Activated T-cell treated with anti-CD3 and anti-CD28 coated beads, Interleukin-2, amount 50 U/mL, for 72 hours (primary cell): Measurements from ENCODE around the gene GNAI2. TPM values are rescaled to one million over a fixed set of nuclear protein-coding genes. Genes with fewer than 3 reads are reported as not detected.

ENCODE experiments used
- ATAC-seq, 2 donors: fragments of 150-1000 bp; cut with Tn5 transposase; replicated peaks in 1 of 2; 2 replicates each; pipeline ENCODE4 v1.10.0; 2021; ENCODE audit warnings: moderate library complexity in 2 of 2, mild to moderate bottlenecking in 1 of 2
- DNase-seq, 2 donors: peaks; one replicate each; pipeline ENCODE4 v3.0.0; 2021 to 2022; ENCODE audit warnings: mixed read lengths in 1 of 2
- H3K27ac Mint-ChIP-seq: one replicate; pipeline ENCODE4 v1.8.0; 2022; ENCODE audit warnings: mild to moderate bottlenecking, moderate library complexity, mixed read lengths
- H3K27me3 Mint-ChIP-seq: one replicate; pipeline ENCODE4 v1.8.0; 2022; ENCODE audit warnings: low read depth, mixed read lengths
- H3K36me3 Mint-ChIP-seq, 2 donors: one replicate each; pipeline ENCODE4 v1.8.0; 2022; ENCODE audit warnings: mixed read lengths in 2 of 2, mild to moderate bottlenecking in 1 of 2; ENCODE audit not compliant: insufficient read depth in 2 of 2
- H3K4me1 Mint-ChIP-seq: one replicate; pipeline ENCODE4 v1.8.0; 2022; ENCODE audit warnings: low read depth, mixed read lengths
- H3K4me3 Mint-ChIP-seq, 2 donors: one replicate each; pipeline ENCODE4 v1.8.0; 2022; ENCODE audit warnings: mild to moderate bottlenecking in 2 of 2, mixed read lengths in 2 of 2, moderate library complexity in 2 of 2
- H3K9me3 Mint-ChIP-seq, 2 donors: one replicate each; pipeline ENCODE4 v1.8.0; 2022; ENCODE audit warnings: mixed read lengths in 2 of 2
- total RNA-seq, 2 donors: library from RNA; stranded (reverse); gene quantifications; one replicate each; pipeline ENCODE4 v1.2.3, GENCODE V29; 2022

Gene GNAI2
- total RNA-seq, 2 donors from 2014 or later, result 263 to 272 TPM

GRCh38 chr3:50245831-50246516 is 10.0 kb downstream of the GNAI2 start:
- peaks cover 4 to 10% of the 10 kb centered on the region in 2 donors for H3K36me3 Mint-ChIP-seq
- no peaks in the 10 kb centered on the region for H3K9me3 Mint-ChIP-seq
- H3K27me3 Mint-ChIP-seq, result no peaks in the 10 kb centered on the region
- peak overlapping the region; percentile 93 for H3K27ac Mint-ChIP-seq
- ATAC-seq, result peak; percentile 79 to 81
- peaks cover 88% of the 10 kb centered on the region for H3K4me1 Mint-ChIP-seq
- H3K4me3 Mint-ChIP-seq, result peak overlapping the region; percentile 83 to 94
- DNase-seq, result peak; percentile 95 to 98

- H3K27ac Mint-ChIP-seq, result peak overlapping the region; percentile 93
- no peaks in the 10 kb centered on the region for H3K9me3 Mint-ChIP-seq
- peak; percentile 85 to 86 for ATAC-seq
- peak overlapping the region; percentile 83 to 94 for H3K4me3 Mint-ChIP-seq
- peaks cover 8 to 13% of the 10 kb centered on the region in 2 donors for H3K36me3 Mint-ChIP-seq
- DNase-seq, result peak; percentile 84 to 90
- no peaks in the 10 kb centered on the region for H3K27me3 Mint-ChIP-seq
- H3K4me1 Mint-ChIP-seq, result peaks cover 88% of the 10 kb centered on the region
Observed at GRCh38 chr3:50246517-50246954, 10.5 kb downstream of the GNAI2 start.

- Mint-ChIP-seq H3K4me1 (peaks cover 73% of the 10 kb centered on the region), H3K27ac (peak overlapping the region; percentile 88), H3K9me3 (no peaks in the 10 kb centered on the region), H3K4me3 (peak overlapping the region; percentile 42 to 52), H3K36me3 (peaks cover 10 to 15% of the 10 kb centered on the region in 2 donors), H3K27me3 (no peaks in the 10 kb centered on the region)
- no peak for ATAC-seq
- DNase-seq, result no peak
Observed at GRCh38 chr3:50248387-50248786, 12.4 kb downstream of the GNAI2 start.

- Mint-ChIP-seq H3K9me3 (no peaks in the 10 kb centered on the region), H3K27me3 (no peaks in the 10 kb centered on the region), H3K27ac (no peak overlapping the region), H3K36me3 (peaks cover 8 to 15% of the 10 kb centered on the region in 2 donors), H3K4me1 (peaks cover 67% of the 10 kb centered on the region), H3K4me3 (no peak overlapping the region)
- no peak for ATAC-seq
- no peak for DNase-seq
Observed at GRCh38 chr3:50249457-50249856, 13.5 kb downstream of the GNAI2 start.

DNA sequence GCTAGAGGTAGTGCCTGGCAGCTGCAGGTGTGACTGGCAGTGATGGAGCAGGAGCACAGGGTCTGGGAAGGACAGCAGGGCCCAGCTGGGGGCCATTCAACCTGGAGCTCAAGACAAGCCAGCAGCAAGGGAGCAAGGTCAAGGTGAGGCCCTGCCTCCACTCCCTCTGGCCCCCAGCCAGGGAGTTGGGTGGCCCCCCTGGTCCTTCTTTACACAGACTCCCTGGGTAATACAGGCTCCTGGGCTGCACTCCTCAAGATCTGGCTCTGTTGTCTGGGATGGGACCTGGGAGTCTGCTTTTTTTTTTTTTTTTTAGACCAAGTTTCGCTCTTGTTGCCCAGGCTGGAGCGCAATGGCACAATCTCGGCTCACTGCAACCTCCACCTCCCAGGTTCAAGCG is 14.5 kb downstream of the GNAI2 start:
- Mint-ChIP-seq H3K27ac (peak overlapping the region; percentile 92), H3K4me3 (peak overlapping the region in 1 of 2 donors; percentile 33)

DNA sequence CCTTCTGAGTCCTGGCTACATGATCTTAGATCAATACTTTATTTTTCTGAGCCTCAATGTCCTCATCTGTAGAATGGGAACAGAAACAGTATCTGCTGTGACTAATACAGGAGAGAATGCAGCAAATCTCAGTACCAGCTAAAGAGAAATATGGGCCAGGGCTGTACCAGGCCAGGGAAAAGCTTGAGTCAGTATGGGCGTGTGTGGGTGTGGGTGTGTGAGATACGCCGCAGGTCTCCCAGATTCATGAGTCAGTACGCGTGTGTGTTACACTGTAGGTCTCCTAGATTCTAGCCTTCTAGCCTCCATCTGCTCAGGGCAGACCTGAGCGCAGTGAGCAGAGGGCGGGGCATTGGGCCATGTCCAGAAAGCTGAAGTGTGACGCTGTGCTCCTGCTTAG is 15.2 kb downstream of the GNAI2 start:
- Mint-ChIP-seq H3K27me3 (no peaks in the 10 kb centered on the region), H3K4me3 (peak overlapping the region; percentile 29 to 49), H3K27ac (peak overlapping the region; percentile 92), H3K36me3 (peaks cover 8 to 15% of the 10 kb centered on the region in 2 donors), H3K4me1 (peaks cover 49% of the 10 kb centered on the region), H3K9me3 (no peaks in the 10 kb centered on the region)
- ATAC-seq, result peak; percentile 21 to 37
- peak in 1 of 2 donors; percentile 54 for DNase-seq

More for the DNA sequence above, 14.5 kb downstream of the GNAI2 start:
- Mint-ChIP-seq H3K9me3 (no peaks in the 10 kb centered on the region), H3K4me1 (peaks cover 56% of the 10 kb centered on the region), H3K27me3 (no peaks in the 10 kb centered on the region), H3K36me3 (peaks cover 8 to 15% of the 10 kb centered on the region in 2 donors)
- ATAC-seq (no peak), DNase-seq (no peak)

- Mint-ChIP-seq H3K4me3 (no peak overlapping the region), H3K27ac (no peak overlapping the region), H3K36me3 (peaks cover 19 to 20% of the 10 kb centered on the region in 2 donors), H3K9me3 (peaks cover 0 to 3% of the 10 kb centered on the region in 2 donors), H3K27me3 (no peaks in the 10 kb centered on the region), H3K4me1 (peaks cover 39% of the 10 kb centered on the region)
- no peak for DNase-seq
- no peak for ATAC-seq
Observed at GRCh38 chr3:50254577-50255250, 18.7 kb downstream of the GNAI2 start.

GRCh38 chr3:50255251-50255615 is 19.2 kb downstream of the GNAI2 start:
- H3K27me3 Mint-ChIP-seq, result no peaks in the 10 kb centered on the region
- no peak overlapping the region for H3K27ac Mint-ChIP-seq
- peaks cover 0 to 3% of the 10 kb centered on the region in 2 donors for H3K9me3 Mint-ChIP-seq

DNA sequence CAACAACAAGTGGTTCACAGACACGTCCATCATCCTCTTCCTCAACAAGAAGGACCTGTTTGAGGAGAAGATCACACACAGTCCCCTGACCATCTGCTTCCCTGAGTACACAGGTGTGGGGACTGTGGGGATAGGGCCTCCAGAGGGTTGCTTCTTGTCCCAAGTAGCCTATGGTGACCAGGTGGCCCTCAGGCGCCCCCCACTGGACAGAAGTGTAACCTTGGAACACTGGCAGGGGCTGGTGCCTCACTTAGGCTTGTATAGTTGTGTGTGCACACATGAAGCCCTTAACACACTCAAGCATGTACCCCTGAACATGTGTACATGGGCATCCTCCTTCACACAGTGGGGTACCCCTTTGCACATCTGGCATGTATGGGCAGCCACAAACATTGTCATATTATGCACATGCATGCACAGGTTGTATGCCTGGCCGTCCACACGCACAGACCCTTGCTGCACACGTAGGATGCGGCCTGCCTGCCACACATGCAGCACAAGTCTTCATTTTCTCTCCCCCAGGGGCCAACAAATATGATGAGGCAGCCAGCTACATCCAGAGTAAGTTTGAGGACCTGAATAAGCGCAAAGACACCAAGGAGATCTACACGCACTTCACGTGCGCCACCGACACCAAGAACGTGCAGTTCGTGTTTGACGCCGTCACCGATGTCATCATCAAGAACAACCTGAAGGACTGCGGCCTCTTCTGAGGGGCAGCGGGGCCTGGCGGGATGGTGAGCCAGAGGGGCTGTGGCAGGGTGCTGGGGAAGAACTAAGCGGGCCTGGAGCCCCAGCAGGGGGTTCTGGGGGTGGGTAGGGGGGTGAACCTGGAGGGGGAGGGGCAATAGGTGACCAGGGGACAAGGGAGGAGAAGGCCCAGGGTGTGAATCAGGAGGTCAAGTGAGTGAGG is 21.2 kb downstream of the GNAI2 start:
- H3K9me3 Mint-ChIP-seq, result peaks cover 0 to 3% of the 10 kb centered on the region in 2 donors
- DNase-seq (peak in 1 of 2 donors; percentile 50), ATAC-seq (no peak)
- no peak overlapping the region for H3K27ac Mint-ChIP-seq
- peaks cover 22% of the 10 kb centered on the region for H3K4me1 Mint-ChIP-seq
- H3K36me3 Mint-ChIP-seq, result peaks cover 12 to 16% of the 10 kb centered on the region in 2 donors
- H3K4me3 Mint-ChIP-seq, result no peak overlapping the region
- H3K27me3 Mint-ChIP-seq, result no peaks in the 10 kb centered on the region

More at GRCh38 chr3:50255251-50255615, 19.2 kb downstream of the GNAI2 start:
- Mint-ChIP-seq H3K4me3 (no peak overlapping the region), H3K4me1 (peaks cover 36% of the 10 kb centered on the region), H3K36me3 (peaks cover 18 to 20% of the 10 kb centered on the region in 2 donors)
- DNase-seq, result no peak
- ATAC-seq, result no peak

DNA sequence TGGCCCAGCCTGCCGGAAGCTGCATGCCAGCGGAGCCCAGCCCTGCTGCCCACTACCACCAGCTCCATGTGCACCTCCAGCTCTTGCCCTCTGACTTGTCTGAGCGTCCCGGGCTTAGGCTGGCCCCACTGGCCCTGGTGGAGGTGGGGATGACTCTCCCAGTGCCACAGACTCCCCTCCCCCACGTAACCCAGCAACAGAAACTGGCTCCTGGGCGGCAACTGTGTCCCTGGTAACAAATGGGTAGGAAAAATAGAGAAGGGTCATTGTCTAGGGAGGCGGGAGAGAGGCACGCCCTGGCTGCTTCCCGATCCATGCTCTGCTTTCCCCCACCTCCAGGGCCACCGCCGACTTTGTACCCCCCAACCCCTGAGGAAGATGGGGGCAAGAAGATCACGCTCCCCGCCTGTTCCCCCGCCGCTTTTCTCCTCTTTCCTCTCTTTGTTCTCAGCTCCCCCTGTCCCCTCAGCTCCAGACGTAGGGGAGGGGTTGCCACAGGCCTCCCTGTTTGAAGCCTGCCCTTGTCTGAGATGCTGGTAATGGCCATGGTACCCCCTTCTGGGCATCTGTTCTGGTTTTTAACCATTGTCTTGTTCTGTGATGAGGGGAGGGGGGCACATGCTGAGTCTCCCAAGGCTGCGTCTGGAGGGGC is 22.2 kb downstream of the GNAI2 start:
- Mint-ChIP-seq H3K4me1 (peaks cover 22% of the 10 kb centered on the region), H3K9me3 (peaks cover 0 to 3% of the 10 kb centered on the region in 2 donors), H3K4me3 (no peak overlapping the region), H3K27ac (no peak overlapping the region), H3K36me3 (peaks cover 12 to 16% of the 10 kb centered on the region in 2 donors), H3K27me3 (no peaks in the 10 kb centered on the region)
- DNase-seq, result no peak
- ATAC-seq, result no peak

DNA sequence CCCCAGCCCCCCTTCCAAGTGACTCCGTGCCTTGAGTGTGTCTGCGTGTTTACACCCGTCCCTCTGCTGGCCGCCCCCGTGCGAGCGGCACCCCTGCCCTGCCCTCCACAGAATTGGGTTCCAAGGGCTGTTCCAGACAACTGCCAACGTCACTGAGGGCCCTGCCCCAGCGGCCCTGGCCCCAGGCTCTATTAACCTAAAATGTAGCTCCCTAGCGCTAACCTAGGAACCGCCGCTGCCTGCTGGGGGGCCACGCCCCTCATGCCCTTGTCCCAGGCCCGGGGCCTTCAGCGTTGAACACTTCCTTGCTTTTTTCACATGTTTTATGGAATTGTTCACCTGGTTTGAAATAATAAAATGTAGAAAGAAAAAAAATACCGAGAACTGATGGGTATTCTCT is 23.0 kb downstream of the GNAI2 start:
- DNase-seq (no peak), ATAC-seq (no peak)
- Mint-ChIP-seq H3K27me3 (no peaks in the 10 kb centered on the region), H3K36me3 (peaks cover 11 to 14% of the 10 kb centered on the region in 2 donors), H3K4me3 (peak overlapping the region; percentile 29 to 34), H3K27ac (no peak overlapping the region), H3K9me3 (peaks cover 0 to 3% of the 10 kb centered on the region in 2 donors), H3K4me1 (peaks cover 15% of the 10 kb centered on the region)

- Mint-ChIP-seq H3K27me3 (no peaks in the 10 kb centered on the region), H3K36me3 (peaks cover 11 to 14% of the 10 kb centered on the region in 2 donors), H3K9me3 (peaks cover 0 to 3% of the 10 kb centered on the region in 2 donors), H3K4me3 (peak overlapping the region; percentile 56 to 67), H3K4me1 (peaks cover 15% of the 10 kb centered on the region), H3K27ac (no peak overlapping the region)
- DNase-seq (no peak), ATAC-seq (peak; percentile 14 to 26)
Observed at GRCh38 chr3:50259432-50260026, 23.5 kb downstream of the GNAI2 start.
